Vagina (tissue), 2 donors: ENCODE measurements around the gene PRPF40B.

Experiments used
- CTCF ChIP-seq, 3 experiments: fragments of 450-650 bp in 2 of 3; fragments of 200-600 bp in 1 of 3; sonication (generic) in 1 of 3; IDR thresholded peaks; one replicate each; pipeline ENCODE4 v1.5.1; 2017 to 2019; ENCODE audit warnings: antibody characterized with exemption in 3 of 3, mild to moderate bottlenecking in 2 of 3, moderate library complexity in 2 of 3
- POLR2A ChIP-seq, 2 donors: fragments of 450-650 bp; IDR thresholded peaks; one replicate each; pipeline ENCODE4 v1.6.1; 2017; ENCODE audit warnings: antibody characterized with exemption in 2 of 2, mild to moderate bottlenecking in 2 of 2, moderate library complexity in 2 of 2
- POLR2AphosphoS5 ChIP-seq, 2 donors: sonication (generic); formaldehyde crosslinking; IDR thresholded peaks; one replicate each; pipeline ENCODE4 v1.9.0; 2017; ENCODE audit warnings: antibody characterized with exemption in 2 of 2, mild to moderate bottlenecking in 2 of 2, low read depth in 1 of 2; ENCODE audit not compliant: insufficient read depth in 1 of 2

- TF ChIP-seq POLR2A (IDR thresholded peaks at IDR 0.05) (no peak), CTCF (IDR thresholded peaks at IDR 0.05) (no peak), POLR2AphosphoS5 (IDR thresholded peaks at IDR 0.05; ENCODE audit: insufficient read depth in 1 of 2, low read depth in 1 of 2) (no peak)
These were observed 34.4 kb upstream of the PRPF40B start for GRCh38 chr12:49588721-49589516.
